MCF 10A (cell line): ENCODE data around the gene ATG7. TPM values are rescaled to one million over a fixed set of nuclear protein-coding genes. Genes with fewer than 3 reads are reported as not detected.

Experiments used
- Bru-seq: library from RNA; stranded (reverse); fragments of 400-500 nt; gene quantifications from one replicate; lab custom pipeline; 2021; lab: Mats Ljungman, UMichigan
- BruChase-seq, 2 experiments: library from RNA; stranded (reverse); fragments of 400-500 nt; gene quantifications; one replicate each; lab custom pipeline; 2021; lab: Mats Ljungman, UMichigan
- BruUV-seq: library from RNA; stranded (reverse); fragments of 400-500 nt; replicated peaks from 2 replicates; lab custom pipeline; 2021; lab: Mats Ljungman, UMichigan
- CTCF ChIA-PET: fragments of 300-600 bp; sonication (Branson Sonifier 250); formaldehyde crosslinking; extraction: SDS; loops from one replicate; lab custom pipeline; 2021; ENCODE audit warnings: antibody characterized with exemption, inconsistent platforms; lab: Yijun Ruan, JAX
- POLR2A ChIA-PET: fragments of 300-600, 350-650 bp; sonication (Branson Sonifier 250); formaldehyde crosslinking; extraction: SDS; loops from one replicate; lab custom pipeline; 2020; ENCODE audit warnings: antibody characterized with exemption, inconsistent platforms; lab: Yijun Ruan, JAX
- DNase-seq: peaks from one replicate; pipeline ENCODE4 v3.0.0-alpha.2; 2018; ENCODE audit not compliant: unreplicated experiment
- H3K27ac Mint-ChIP-seq: one replicate; pipeline ENCODE4 v1.8.0; 2022; ENCODE audit warnings: mild to moderate bottlenecking, low read depth, mixed read lengths; ENCODE audit not compliant: unreplicated experiment
- H3K27me3 Mint-ChIP-seq: one replicate; pipeline ENCODE4 v1.8.0; 2022; ENCODE audit warnings: mixed read lengths; ENCODE audit not compliant: insufficient read depth, unreplicated experiment
- H3K36me3 Mint-ChIP-seq: one replicate; pipeline ENCODE4 v1.8.0; 2022; ENCODE audit warnings: mild to moderate bottlenecking, moderate library complexity, mixed read lengths; ENCODE audit not compliant: insufficient read depth, unreplicated experiment
- H3K4me1 Mint-ChIP-seq: one replicate; pipeline ENCODE4 v1.8.0; 2022; ENCODE audit warnings: mixed read lengths; ENCODE audit not compliant: insufficient read depth, unreplicated experiment
- H3K4me3 Mint-ChIP-seq: one replicate; pipeline ENCODE4 v1.8.0; 2022; ENCODE audit warnings: mild to moderate bottlenecking, moderate library complexity, mixed read lengths; ENCODE audit not compliant: unreplicated experiment
- H3K9me3 Mint-ChIP-seq: one replicate; pipeline ENCODE4 v1.8.0; 2022; ENCODE audit warnings: mixed read lengths; ENCODE audit not compliant: unreplicated experiment
- intact Hi-C: fragments of 100-400 bp; cut with micrococcal nuclease; formaldehyde crosslinking; loops from 2 replicates; pipeline ENCODE4 v1.14.1; 2022
- long read RNA-seq: library from polyadenylated mRNA; stranded (forward); transcript quantifications from one replicate; pipeline ENCODE4 v2.0.0, GENCODE V29; 2022
- total RNA-seq: library from RNA; stranded (reverse); gene quantifications from 2 replicates; pipeline ENCODE4 v1.2.3, GENCODE V29; 2022
- TF ChIP-seq, protein P1 (sequence below): fragments of 200-600 bp; IDR thresholded peaks from one replicate; pipeline ENCODE4 v1.8.0; 2022; ENCODE audit warnings: antibody characterized with exemption, mild to moderate bottlenecking; ENCODE audit not compliant: unreplicated experiment

Gene ATG7, protein sequence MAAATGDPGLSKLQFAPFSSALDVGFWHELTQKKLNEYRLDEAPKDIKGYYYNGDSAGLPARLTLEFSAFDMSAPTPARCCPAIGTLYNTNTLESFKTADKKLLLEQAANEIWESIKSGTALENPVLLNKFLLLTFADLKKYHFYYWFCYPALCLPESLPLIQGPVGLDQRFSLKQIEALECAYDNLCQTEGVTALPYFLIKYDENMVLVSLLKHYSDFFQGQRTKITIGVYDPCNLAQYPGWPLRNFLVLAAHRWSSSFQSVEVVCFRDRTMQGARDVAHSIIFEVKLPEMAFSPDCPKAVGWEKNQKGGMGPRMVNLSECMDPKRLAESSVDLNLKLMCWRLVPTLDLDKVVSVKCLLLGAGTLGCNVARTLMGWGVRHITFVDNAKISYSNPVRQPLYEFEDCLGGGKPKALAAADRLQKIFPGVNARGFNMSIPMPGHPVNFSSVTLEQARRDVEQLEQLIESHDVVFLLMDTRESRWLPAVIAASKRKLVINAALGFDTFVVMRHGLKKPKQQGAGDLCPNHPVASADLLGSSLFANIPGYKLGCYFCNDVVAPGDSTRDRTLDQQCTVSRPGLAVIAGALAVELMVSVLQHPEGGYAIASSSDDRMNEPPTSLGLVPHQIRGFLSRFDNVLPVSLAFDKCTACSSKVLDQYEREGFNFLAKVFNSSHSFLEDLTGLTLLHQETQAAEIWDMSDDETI
- 52.3 and 54.0 TPM in 2 replicates for total RNA-seq
- percentile 82 among the genes with signal in this experiment for Bru-seq, nascent RNA
- BruChase-seq, experiment 1, labeled RNA remaining after a 6-hour chase = percentile 70 among the genes with signal in this experiment
- BruChase-seq, experiment 2, labeled RNA remaining after a 2-hour chase = percentile 79 among the genes with signal in this experiment
- long read RNA-seq, full-length matches to known transcripts = 46 of 110 reads
- long read RNA-seq, partial matches to known transcripts = 18 of 110 reads
- long read RNA-seq, other reads (novel, unspliced or antisense) = 46 of 110 reads

DNA sequence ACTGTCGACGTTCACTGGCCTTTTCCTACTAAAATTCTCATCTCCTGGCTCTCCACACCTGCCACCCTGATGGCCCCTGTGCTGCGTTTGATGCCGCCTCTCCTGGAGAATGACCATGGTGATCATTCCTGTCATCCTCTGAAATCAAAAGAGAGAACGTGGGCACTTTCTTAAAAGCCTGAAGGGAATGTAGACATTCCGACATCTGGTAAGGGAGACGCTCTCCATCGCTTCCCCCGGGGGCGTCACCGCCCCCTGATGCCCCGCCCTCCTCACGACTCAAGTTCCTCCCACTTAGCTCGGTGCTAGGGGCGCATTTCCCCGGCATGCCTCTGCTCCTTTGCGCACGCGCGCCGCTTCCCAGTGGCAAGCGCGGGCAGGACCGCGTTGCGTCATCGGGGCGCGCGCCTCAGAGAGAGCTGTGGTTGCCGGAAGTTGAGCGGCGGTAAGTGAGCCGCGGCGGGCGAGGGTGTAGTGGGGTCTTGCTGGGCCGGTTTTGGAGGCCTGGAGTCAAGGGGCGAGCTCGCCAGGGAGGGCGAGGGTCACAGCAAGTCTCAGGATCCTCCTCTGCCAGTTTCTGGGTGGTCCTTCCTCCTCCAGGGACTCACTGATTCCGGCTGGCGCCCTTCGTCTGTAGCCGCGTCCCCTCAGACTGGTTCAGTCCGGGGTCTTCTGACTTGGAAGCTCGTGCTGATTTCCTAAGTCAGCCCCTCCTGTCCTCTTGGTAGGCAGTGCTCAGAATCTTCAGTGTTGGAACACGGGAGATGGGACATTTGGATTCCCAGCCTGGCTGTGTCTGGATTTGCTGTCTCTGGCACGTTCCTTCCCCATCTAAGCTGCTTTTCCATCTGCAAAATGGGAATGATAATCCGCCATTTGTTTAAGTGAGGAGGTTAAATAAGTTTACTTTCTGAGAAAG is at the start of gene ATG7:
TSS of gene ATG7 (plus strand) at position 412 of the 919 bp plus-strand sequence. CDS start 26,299 bp downstream, outside the sequence.
- POLR2A ChIA-PET = interaction anchor here (0.6 to 3.5 kb wide), 32 partner anchors 11 to 498 kb away, joined by 3 to 82 read pairs (median 5); partner anchors contain the start of gene HRH1
- DNase-seq = peak; percentile 97
- Mint-ChIP-seq H3K27ac (peak within 1 kb of the TSS; percentile 99), H3K4me3 (peak within 1 kb of the TSS; percentile 99), H3K4me1 (peaks cover 42% of the 10 kb centered on the region), H3K27me3 (no peaks in the 10 kb centered on the region), H3K36me3 (no peaks in the 10 kb centered on the region), H3K9me3 (peaks cover 11% of the 10 kb centered on the region)
- TF ChIP-seq, protein P1, sequence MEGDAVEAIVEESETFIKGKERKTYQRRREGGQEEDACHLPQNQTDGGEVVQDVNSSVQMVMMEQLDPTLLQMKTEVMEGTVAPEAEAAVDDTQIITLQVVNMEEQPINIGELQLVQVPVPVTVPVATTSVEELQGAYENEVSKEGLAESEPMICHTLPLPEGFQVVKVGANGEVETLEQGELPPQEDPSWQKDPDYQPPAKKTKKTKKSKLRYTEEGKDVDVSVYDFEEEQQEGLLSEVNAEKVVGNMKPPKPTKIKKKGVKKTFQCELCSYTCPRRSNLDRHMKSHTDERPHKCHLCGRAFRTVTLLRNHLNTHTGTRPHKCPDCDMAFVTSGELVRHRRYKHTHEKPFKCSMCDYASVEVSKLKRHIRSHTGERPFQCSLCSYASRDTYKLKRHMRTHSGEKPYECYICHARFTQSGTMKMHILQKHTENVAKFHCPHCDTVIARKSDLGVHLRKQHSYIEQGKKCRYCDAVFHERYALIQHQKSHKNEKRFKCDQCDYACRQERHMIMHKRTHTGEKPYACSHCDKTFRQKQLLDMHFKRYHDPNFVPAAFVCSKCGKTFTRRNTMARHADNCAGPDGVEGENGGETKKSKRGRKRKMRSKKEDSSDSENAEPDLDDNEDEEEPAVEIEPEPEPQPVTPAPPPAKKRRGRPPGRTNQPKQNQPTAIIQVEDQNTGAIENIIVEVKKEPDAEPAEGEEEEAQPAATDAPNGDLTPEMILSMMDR = no peak
- CTCF ChIA-PET = interaction anchor here (0.6 to 1.9 kb wide), 11 partner anchors 13 to 254 kb away, joined by 3 to 8 read pairs (median 4); no protein-coding TSS in a partner anchor
- intact Hi-C loops = loop anchor here (1.0 to 5.0 kb wide), 3 partner anchors 17 to 85 kb away; no protein-coding TSS in a partner anchor
- BruUV-seq = TSS peak; percentile 75

DNA sequence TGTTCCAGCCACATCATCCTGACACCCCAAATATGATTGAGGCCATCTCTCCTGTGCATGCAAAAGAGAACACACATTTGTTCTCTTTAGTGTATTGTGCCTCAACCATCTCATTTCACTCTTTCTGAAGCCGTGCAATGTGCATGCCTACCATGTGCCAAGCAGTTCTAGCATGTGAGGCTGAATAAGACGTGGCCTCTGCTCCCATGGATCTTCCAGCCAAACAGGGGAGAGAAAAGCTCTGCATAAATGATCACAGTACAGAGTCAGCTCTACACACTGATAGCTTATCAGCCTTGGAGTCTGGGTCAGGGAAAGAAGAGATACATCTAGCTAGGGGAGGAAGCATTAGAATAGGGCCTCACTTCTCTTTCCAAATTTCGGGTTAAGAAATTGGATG is 48.2 kb upstream of the ATG7 start:
- intact Hi-C loops = loop anchor here (2.0 to 10.0 kb wide), 4 partner anchors 65 to 279 kb away; partner anchors contain the start of gene HRH1
- POLR2A ChIA-PET = interaction anchor here (0.7 to 2.8 kb wide), 3 partner anchors 23 to 304 kb away, joined by 3 to 9 read pairs (median 3); no protein-coding TSS in a partner anchor
- BruUV-seq = no TSS peak
- Mint-ChIP-seq H3K27ac (peak overlapping the region; percentile 90), H3K4me3 (peak overlapping the region; percentile 83), H3K9me3 (no peaks in the 10 kb centered on the region), H3K4me1 (peaks cover 17% of the 10 kb centered on the region), H3K27me3 (no peaks in the 10 kb centered on the region), H3K36me3 (peaks cover 42% of the 10 kb centered on the region)
- no peak for DNase-seq
- CTCF ChIA-PET = interaction anchor here (0.6 to 1.6 kb wide), 7 partner anchors 12 to 956 kb away, joined by 3 to 6 read pairs (median 3); partner anchors contain the start of gene HRH1
- TF ChIP-seq, protein P1 = no peak

DNA sequence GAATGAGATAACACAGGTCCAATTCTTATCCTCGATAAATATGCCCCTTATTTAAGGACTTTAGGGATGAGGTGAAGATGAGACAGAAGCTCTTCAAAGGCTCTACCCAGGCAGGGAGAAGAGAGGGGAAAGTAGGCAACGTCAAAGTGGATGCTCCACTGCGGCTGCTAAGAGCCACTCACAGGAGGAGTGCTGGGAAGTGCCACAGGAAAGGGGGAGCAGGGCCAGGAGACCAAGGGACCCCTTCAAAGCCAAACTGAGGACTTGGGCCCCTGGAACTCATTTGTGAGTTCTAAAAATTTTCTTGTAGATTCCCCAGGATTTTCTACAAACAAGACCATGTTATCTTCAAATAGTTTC is 47.3 kb upstream of the ATG7 start:
- Mint-ChIP-seq H3K36me3 (peaks cover 39% of the 10 kb centered on the region), H3K9me3 (no peaks in the 10 kb centered on the region), H3K4me3 (peak overlapping the region; percentile 83), H3K27me3 (no peaks in the 10 kb centered on the region), H3K4me1 (peaks cover 25% of the 10 kb centered on the region), H3K27ac (peak overlapping the region; percentile 90)
- intact Hi-C loops = loop anchor here (2.0 to 10.0 kb wide), 6 partner anchors 38 to 280 kb away; partner anchors contain the start of gene HRH1
- POLR2A ChIA-PET = interaction anchor here (1.0 to 2.8 kb wide), 9 partner anchors 13 to 70 kb away, joined by 3 to 35 read pairs (median 9); partner anchors contain the start of gene ATG7
- BruUV-seq = TSS peak; percentile 66
- no peak for DNase-seq
- CTCF ChIA-PET = interaction anchor here (0.7 to 1.3 kb wide), 4 partner anchors 12 to 279 kb away, joined by 3 read pairs; partner anchors contain the start of gene HRH1
- TF ChIP-seq, protein P1 = no peak
